Lower leg skin (tissue), 4 donors: ENCODE results near the gene LAYN. TPM values are rescaled to one million over a fixed set of nuclear protein-coding genes. Genes with fewer than 3 reads are reported as not detected.

Experiments used
- DNase-seq, 2 donors: peaks; one replicate each; pipeline ENCODE4 v3.0.0-alpha.2; 2019; ENCODE audit warnings: low spot score in 2 of 2
- H3K4me3 ChIP-seq: fragments of 200-600 bp; sonication (generic); 2 replicates; pipeline ENCODE4 v1.5.1; 2017; ENCODE audit warnings: mild to moderate bottlenecking, low read depth; ENCODE audit not compliant: poor library complexity, severe bottlenecking
- CTCF ChIP-seq, 3 donors: fragments of 450-650 bp; IDR thresholded peaks; one replicate each; pipeline ENCODE4 v1.5.1; 2016; ENCODE audit warnings: antibody characterized with exemption in 3 of 3, mild to moderate bottlenecking in 3 of 3, moderate library complexity in 2 of 3
- POLR2A ChIP-seq, 2 donors: fragments of 450-650 bp; IDR thresholded peaks; one replicate each; pipeline ENCODE4 v1.6.1; 2016 to 2017; ENCODE audit warnings: antibody characterized with exemption in 2 of 2, mild to moderate bottlenecking in 1 of 2, moderate library complexity in 1 of 2
- WGBS, 2 donors: methylation state at CpG; one replicate each; pipeline ENCODE4 v1.1.5; 2018; 5-methylcytosine and 5-hydroxymethylcytosine counted together
- intact Hi-C: fragments of 100-400 bp; cut with DNase I; formaldehyde crosslinking; loops from one replicate; pipeline ENCODE4 v1.15.0; 2023; ENCODE audit warnings: low total_unique reads
- total RNA-seq, 4 donors: library from RNA; depleted of rRNA; stranded (reverse); fragments of >200 nt; gene quantifications; one replicate each; pipeline ENCODE4 v1.1.0, GENCODE V29; 2016

The LAYN gene
- total RNA-seq, 4 donors from 2014 or later, result 1.9 to 3.0 (median 2.1) TPM

GRCh38 chr11:111559800-111560464, 19.4 kb downstream of the LAYN start:
- no peak for TF ChIP-seq CTCF (IDR thresholded peaks at IDR 0.05)
- no peak for TF ChIP-seq POLR2A (IDR thresholded peaks at IDR 0.05)
- H3K4me3 ChIP-seq, result no peak overlapping the region
- WGBS, 2 donors, result 76 to 84% methylated on average over 11 of the region's 11 CpGs
- DNase-seq, result no peak
- intact Hi-C loops, result no loop called here

GRCh38 chr11:111560800-111561199, 20.3 kb downstream of the LAYN start:
- TF ChIP-seq POLR2A (IDR thresholded peaks at IDR 0.05) (no peak), CTCF (IDR thresholded peaks at IDR 0.05) (no peak)
- intact Hi-C loops, result no loop called here
- no peak overlapping the region for H3K4me3 ChIP-seq
- no peak for DNase-seq
- 86 to 90% methylated on average over 3 of the region's 3 CpGs for WGBS, 2 donors

- 87 to 91% methylated on average over 3 of the region's 3 CpGs for WGBS, 2 donors
- intact Hi-C loops, result no loop called here
- no peak for DNase-seq
- TF ChIP-seq POLR2A (IDR thresholded peaks at IDR 0.05) (no peak), CTCF (IDR thresholded peaks at IDR 0.05) (no peak)
- H3K4me3 ChIP-seq, result no peak overlapping the region
These were observed 20.8 kb downstream of the LAYN start for GRCh38 chr11:111561306-111561705.

- DNase-seq, result no peak
- intact Hi-C loops, result no loop called here
- H3K4me3 ChIP-seq, result no peak overlapping the region
- WGBS, 2 donors, result 61 to 71% methylated on average over 3 of the region's 3 CpGs
- TF ChIP-seq POLR2A (IDR thresholded peaks at IDR 0.05) (no peak), CTCF (IDR thresholded peaks at IDR 0.05) (no peak)
These were observed 21.3 kb downstream of the LAYN start for GRCh38 chr11:111561791-111562325.

GRCh38 chr11:111562692-111563389, 22.3 kb downstream of the LAYN start:
- no peak overlapping the region for H3K4me3 ChIP-seq
- intact Hi-C loops, result no loop called here
- TF ChIP-seq CTCF (IDR thresholded peaks at IDR 0.05) (no peak), POLR2A (IDR thresholded peaks at IDR 0.05) (no peak)
- WGBS, 2 donors, result 86 to 88% methylated on average over 10 of the region's 10 CpGs
- DNase-seq, result no peak
